NCI-H2196 (cell line): Measurements from ENCODE around the gene FRK.
"Not testable (repeated sequence)": the region's sequence is repeated elsewhere in the genome, so short reads cannot be mapped to it uniquely, and the experiment has no call there.

Experiments used
- DNase-seq: peaks from one replicate; lab custom pipeline; 2025; ENCODE audit not compliant: unreplicated experiment; lab: John Stamatoyannopoulos, UW

Gene FRK

GRCh38 chr6:116078522-116078921 is 17.8 kb upstream of the FRK start:
- DNase-seq: no peak

DNA sequence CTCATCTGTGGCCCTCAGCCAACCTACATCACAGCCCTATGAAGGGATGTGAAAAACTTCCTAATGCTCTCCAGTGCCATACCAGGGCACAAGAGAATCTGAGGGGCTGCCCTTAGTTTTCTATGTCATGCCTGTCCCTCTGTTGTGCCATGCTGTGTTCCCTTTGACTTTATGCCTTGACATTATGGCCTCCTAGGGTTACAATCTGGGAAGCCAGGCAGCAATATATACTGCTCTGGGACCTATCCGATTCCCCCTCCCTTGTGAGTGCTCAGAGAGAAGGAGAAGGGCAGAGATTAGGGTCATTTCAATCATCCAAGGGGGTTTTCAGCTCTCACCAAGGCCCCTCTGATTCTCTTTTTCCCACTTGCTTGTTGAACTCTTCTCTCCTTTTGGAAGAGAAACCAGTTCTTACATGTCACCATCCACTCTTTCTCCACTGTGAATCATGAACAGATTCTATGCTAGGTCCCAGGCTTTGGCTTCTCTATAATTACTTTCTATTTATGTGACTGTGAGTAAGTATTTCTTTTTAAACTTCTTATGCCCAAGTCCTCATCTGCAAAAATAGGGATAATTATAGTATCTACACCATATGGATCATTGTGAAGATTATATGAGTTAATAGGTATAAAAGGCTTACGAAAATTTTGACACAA is 14.2 kb upstream of the FRK start:
- no peak for DNase-seq

- DNase-seq: no peak
Observed at GRCh38 chr6:116073765-116074440, 13.2 kb upstream of the FRK start.

- no peak for DNase-seq
Observed at GRCh38 chr6:116072368-116072767, 11.7 kb upstream of the FRK start.

DNA sequence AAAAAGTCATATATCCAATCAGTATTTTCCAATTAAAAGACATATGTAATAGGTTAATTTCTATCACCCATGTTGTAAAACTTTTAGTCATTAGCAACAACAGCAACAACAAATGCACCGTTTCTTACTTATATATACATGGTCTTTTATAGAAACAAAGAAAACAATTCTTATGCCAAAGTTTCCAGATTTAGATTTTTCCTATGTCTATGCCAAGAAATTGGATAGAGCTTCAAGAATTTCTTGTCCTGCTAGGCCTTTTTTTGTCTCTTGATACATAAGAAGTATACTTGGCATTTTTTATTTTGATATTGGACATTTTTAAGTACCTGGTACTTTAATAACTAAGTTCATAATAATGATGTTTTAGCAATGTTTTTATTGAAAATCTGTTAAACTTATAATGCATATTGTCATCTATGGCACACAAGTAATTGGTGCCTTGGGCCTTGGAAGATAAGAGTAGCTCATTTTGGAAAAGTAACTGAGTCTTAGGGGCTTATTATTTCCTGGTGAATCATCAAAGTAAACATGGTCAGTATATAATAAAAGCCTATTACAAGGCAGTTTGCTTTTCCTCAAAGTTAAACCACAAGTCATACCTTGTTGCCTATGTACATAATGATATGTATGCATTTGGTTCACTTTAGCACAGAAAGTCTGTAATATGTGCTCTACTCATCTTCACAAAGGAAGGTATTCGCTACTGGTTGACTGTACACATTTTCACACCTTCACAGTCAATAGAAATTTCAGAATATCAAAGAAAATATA is 10.1 kb upstream of the FRK start:
- DNase-seq: no peak

GRCh38 chr6:116070101-116070500 is 9.4 kb upstream of the FRK start:
- no peak for DNase-seq

GRCh38 chr6:116066789-116067188 is 6.1 kb upstream of the FRK start:
- no peak for DNase-seq

- no peak for DNase-seq
Observed at GRCh38 chr6:116064666-116065065, 4.0 kb upstream of the FRK start.

DNA sequence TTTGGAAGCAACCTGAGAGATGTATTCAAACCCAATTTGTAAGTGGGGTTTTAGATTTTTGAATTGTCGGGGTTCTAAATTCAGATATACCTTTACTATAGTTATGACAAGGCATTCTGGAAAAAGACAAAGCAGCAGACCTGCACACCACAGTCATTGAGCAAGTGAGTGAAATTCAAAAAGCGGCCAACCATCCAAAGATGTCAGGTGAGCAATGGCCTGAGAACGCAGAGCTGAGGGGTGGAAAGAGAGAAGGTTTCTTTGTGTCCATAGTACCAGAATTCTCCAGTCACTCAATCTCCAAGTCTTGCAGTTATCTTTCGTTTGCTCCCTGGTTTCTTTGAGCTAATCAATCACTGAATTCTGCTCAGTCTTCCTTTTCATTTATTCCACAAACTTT is 1.8 kb upstream of the FRK start:
- no peak for DNase-seq

GRCh38 chr6:116059713-116060571 is 749 bp downstream of the FRK start:
- DNase-seq: peak; percentile 19

DNA sequence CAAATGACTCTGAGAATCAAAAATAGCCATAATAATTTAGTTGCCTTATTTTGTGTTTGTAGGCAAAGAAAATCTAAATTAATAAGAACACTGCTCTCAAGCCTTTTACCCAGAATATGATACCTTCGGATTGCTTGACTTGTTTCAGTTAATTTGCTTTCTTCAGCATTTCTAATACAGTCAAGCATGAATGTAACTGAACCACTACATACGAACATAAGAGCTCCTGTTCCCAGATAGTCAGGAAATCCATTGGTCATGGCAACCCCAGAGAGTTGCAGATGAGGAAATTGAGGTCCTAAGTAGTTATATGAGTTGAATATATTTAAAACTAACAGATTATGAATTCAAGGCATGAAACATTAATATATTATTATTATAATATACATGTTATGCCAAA is 2.9 kb downstream of the FRK start:
- DNase-seq: no peak

- no peak for DNase-seq
Observed at GRCh38 chr6:116055513-116055912, 5.2 kb downstream of the FRK start.

GRCh38 chr6:116051244-116051643 is 9.4 kb downstream of the FRK start:
- no peak for DNase-seq

GRCh38 chr6:116050737-116051136 is 10.0 kb downstream of the FRK start:
- DNase-seq: no peak

DNA sequence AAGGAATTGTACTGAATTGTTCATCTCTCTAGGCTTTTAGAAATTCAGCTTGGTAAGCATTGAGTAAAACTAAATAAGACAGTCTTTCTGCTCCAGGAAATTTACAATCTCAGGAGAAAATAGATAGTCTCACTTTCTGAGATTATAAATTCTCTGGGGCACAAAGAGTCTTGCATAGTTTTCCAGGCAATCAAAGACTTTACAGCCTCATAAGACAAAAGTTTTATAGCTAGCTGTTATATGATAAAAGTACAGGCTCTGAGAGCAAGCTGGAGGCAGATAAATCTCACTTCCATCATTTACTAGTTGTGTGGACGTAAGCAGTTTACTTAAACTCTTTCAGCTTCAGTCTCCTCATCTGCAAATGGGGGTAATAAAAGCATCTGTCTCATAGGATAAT is 11.4 kb downstream of the FRK start:
- DNase-seq: no peak

DNA sequence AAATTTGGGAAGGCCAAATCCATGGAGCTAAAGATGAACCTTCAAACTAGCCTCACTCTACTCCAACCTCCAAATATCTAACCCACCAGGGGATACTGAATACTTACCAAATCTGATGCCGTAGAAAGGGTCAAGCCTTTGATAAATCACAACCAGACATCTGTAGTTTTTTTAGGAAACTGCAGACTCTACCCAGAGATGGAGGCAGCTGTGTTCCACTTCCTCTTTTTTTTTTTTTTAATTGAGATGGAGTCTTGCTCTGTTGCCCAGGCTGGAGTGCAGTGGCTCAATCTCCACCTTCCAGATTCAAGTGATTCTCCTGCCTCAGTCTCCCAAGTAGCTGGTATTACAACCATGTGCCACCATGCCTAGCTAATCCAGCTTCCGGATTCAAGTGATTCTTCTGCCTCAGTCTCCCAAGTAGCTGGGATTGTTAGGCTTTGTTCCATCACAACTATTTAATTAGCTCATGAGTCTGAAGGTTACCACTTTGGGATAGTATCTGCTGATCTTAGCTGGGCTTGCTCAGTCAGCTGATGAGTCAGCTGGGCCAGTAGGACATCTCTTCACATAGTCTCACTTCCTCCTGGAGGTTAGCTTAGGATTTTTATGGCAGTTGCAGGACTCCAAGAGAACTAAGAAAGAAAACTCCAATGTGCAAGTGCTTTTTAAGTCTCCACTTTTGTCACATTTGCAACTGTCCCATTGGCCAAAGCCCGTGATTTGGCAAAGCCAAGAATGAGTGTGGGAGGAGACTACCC is 13.3 kb downstream of the FRK start:
- DNase-seq: no peak

- DNase-seq: no peak
Observed at GRCh38 chr6:116046737-116047136, 14.0 kb downstream of the FRK start.

GRCh38 chr6:116046272-116046671 is 14.4 kb downstream of the FRK start:
- not testable (repeated sequence) for DNase-seq

DNA sequence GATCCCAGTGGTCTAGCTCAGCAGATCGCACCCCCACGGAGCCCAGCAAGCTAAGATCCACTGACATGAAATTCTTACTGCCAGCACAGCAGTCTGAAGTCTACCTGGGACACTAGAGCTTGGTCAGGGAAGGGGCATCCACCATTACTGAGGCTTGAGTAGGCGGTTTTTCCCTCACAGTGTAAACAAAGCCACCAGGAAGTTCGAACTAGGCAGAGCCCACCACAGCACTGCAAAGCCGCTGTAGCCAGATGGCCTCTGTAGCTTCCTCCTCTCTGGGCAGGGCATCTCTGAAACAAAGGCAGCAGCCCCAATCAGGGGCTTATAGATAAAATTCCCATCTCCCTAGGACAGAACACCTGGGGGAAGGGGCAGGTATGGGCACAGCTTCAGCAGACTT is 18.8 kb downstream of the FRK start:
- no peak for DNase-seq

DNA sequence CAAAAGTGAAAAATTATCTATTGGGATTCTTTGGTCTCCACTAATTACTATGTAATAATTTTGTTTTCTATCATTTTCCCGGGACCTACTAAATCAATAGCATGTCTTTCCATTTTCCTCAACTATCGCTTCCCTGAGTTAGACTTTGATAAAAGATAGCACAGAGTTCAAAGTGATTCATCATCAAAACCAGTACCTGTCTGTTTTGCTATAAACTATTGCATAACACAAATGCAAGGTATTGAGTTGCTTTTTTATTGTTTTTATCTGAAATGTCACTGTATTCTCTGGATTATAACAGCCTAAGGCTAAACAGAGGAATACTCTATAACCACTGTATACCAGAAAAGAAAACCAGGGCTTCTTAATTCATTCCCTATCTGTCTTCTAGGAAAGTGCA is 19.7 kb downstream of the FRK start:
- DNase-seq: no peak

- DNase-seq: no peak
Observed at GRCh38 chr6:116036885-116037284, 23.8 kb downstream of the FRK start.
